Mesenchymal stem cell (in vitro differentiated cells and primary cell): Measurements from ENCODE around the gene NSMCE3. TPM values are rescaled to one million over a fixed set of nuclear protein-coding genes. Genes with fewer than 3 reads are reported as not detected.

Source experiments
- small RNA-seq: library from polyadenylated mRNA; stranded (forward); fragments of <200 nt; extraction: miRNeasy Mini kit (QIAGEN cat#:217004); gene quantifications from one replicate; pipeline ENCODE3, GENCODE V24; 2013; ENCODE audit warnings: low read depth

The NSMCE3 gene

Small RNAs within 50 kb of the gene (small RNA-seq; reads per million reads assigned to genes)
- not detected for gene RF00201
